IMR-90 (cell line): ENCODE results near the gene OLFML3. TPM values are rescaled to one million over a fixed set of nuclear protein-coding genes. Genes with fewer than 3 reads are reported as not detected.
"Not testable (repeated sequence)": the region's sequence is repeated elsewhere in the genome, so short reads cannot be mapped to it uniquely, and the experiment has no call there.

Experiments
- ATAC-seq: fragments of 200-7000 bp; cut with Tn5 transposase; 2 replicates; pipeline ENCODE4 v1.9.1; 2020; ENCODE audit warnings: low read depth, mild to moderate bottlenecking, moderate library complexity
- BruUV-seq: library from RNA; stranded (reverse); fragments of 400-500 nt; replicated peaks from 2 replicates; lab custom pipeline; 2021; lab: Mats Ljungman, UMichigan
- CTCF ChIA-PET: fragments of 300-600 bp; formaldehyde crosslinking; extraction: SDS; loops from one replicate; lab custom pipeline; 2021; ENCODE audit warnings: antibody characterized with exemption; lab: Yijun Ruan, JAX
- POLR2A ChIA-PET: fragments of 300-600 bp; sonication (Branson Sonifier 250); formaldehyde crosslinking; loops from one replicate; lab custom pipeline; 2022; ENCODE audit warnings: antibody characterized with exemption; ENCODE audit not compliant: unreplicated experiment; lab: Charles Lee
- DNase-seq: peaks from one replicate; pipeline ENCODE4 v3.0.0; 2013
- H2AFZ ChIP-seq: replicated peaks from 2 replicates; pipeline ENCODE3; 2013; ENCODE audit warnings: low read length, mild to moderate bottlenecking; ENCODE audit not compliant: poor library complexity
- H2AK5ac ChIP-seq: 2 replicates; pipeline ENCODE4 v1.6.1; 2013; ENCODE audit warnings: low read depth, low read length, inconsistent platforms
- H2AK9ac ChIP-seq: replicated peaks from 2 replicates; pipeline ENCODE3; 2013; ENCODE audit warnings: mild to moderate bottlenecking, low read depth, low read length, moderate library complexity; ENCODE audit not compliant: poor library complexity
- H2BK120ac ChIP-seq: 2 replicates; pipeline ENCODE4 v1.6.1; 2013; ENCODE audit warnings: low read depth, low read length, inconsistent platforms
- H2BK15ac ChIP-seq: 3 replicates; pipeline ENCODE4 v1.6.1; 2013; ENCODE audit warnings: low read depth, low read length, inconsistent platforms
- H2BK20ac ChIP-seq: 2 replicates; pipeline ENCODE4 v1.6.1; 2013; ENCODE audit warnings: low read depth, mild to moderate bottlenecking, inconsistent platforms, low read length, moderate library complexity
- H2BK5ac ChIP-seq: 2 replicates; pipeline ENCODE4 v1.6.1; 2013; ENCODE audit warnings: mild to moderate bottlenecking, low read depth, low read length, inconsistent platforms; ENCODE audit not compliant: poor library complexity, severe bottlenecking
- H3K14ac ChIP-seq: replicated peaks from 2 replicates; pipeline ENCODE4 v1.6.1; 2013; ENCODE audit warnings: low read depth, low read length, inconsistent platforms
- H3K18ac ChIP-seq: 2 replicates; pipeline ENCODE4 v1.6.1; 2013; ENCODE audit warnings: low read depth, low read length, control low read depth
- H3K23ac ChIP-seq: 2 replicates; pipeline ENCODE4 v1.6.1; 2013; ENCODE audit warnings: low read depth, low read length, inconsistent platforms
- H3K27ac ChIP-seq: 2 replicates; pipeline ENCODE4 v1.5.1; 2013; ENCODE audit warnings: mild to moderate bottlenecking, control low read depth, low read length; ENCODE audit not compliant: insufficient read depth
- H3K27me3 ChIP-seq: 2 replicates; pipeline ENCODE4 v1.6.1; 2013; ENCODE audit warnings: low read length; ENCODE audit not compliant: control insufficient read depth, insufficient read depth
- H3K36me3 ChIP-seq: 2 replicates; pipeline ENCODE4 v1.6.1; 2013; ENCODE audit warnings: low read length, mixed read lengths; ENCODE audit not compliant: control insufficient read depth, insufficient read depth
- H3K4ac ChIP-seq: 2 replicates; pipeline ENCODE4 v1.6.1; 2013; ENCODE audit warnings: low read depth, low read length, inconsistent platforms
- H3K4me1 ChIP-seq: 2 replicates; pipeline ENCODE4 v1.6.1; 2013; ENCODE audit warnings: low read length, mixed read lengths; ENCODE audit not compliant: control insufficient read depth, insufficient read depth
- H3K4me2 ChIP-seq: 2 replicates; pipeline ENCODE4 v1.6.1; 2013; ENCODE audit warnings: low read depth, mild to moderate bottlenecking, control low read depth, low read length, moderate library complexity
- H3K4me3 ChIP-seq: 2 replicates; pipeline ENCODE4 v1.5.1; 2013; ENCODE audit warnings: low read depth, mild to moderate bottlenecking, control low read depth, low read length, moderate library complexity; ENCODE audit not compliant: insufficient read depth
- H3K56ac ChIP-seq: 2 replicates; pipeline ENCODE4 v1.6.1; 2013; ENCODE audit warnings: low read length, inconsistent platforms; ENCODE audit not compliant: insufficient read depth; ENCODE audit errors: extremely low read depth
- H3K79me1 ChIP-seq, 2 experiments: 2 replicates each; pipeline ENCODE4 v1.6.1; 2013; ENCODE audit warnings: low read length in 2 of 2, inconsistent platforms in 1 of 2, low read depth in 1 of 2
- H3K9ac ChIP-seq: 2 replicates; pipeline ENCODE4 v1.6.1; 2013; ENCODE audit warnings: low read depth, low read length, control low read depth
- H3K9me1 ChIP-seq: 2 replicates; pipeline ENCODE4 v1.6.1; 2013; ENCODE audit warnings: low read length, inconsistent platforms; ENCODE audit not compliant: insufficient read depth
- H3K9me3 ChIP-seq: 2 replicates; pipeline ENCODE4 v1.6.1; 2013; ENCODE audit warnings: low read length; ENCODE audit not compliant: control insufficient read depth, insufficient read depth
- H4K20me1 ChIP-seq: 2 replicates; pipeline ENCODE4 v1.6.1; 2013; ENCODE audit warnings: low read length, inconsistent platforms; ENCODE audit not compliant: insufficient read depth
- H4K5ac ChIP-seq: 2 replicates; pipeline ENCODE4 v1.6.1; 2013; ENCODE audit warnings: mild to moderate bottlenecking, low read depth, low read length, control low read depth
- H4K8ac ChIP-seq, 2 experiments: 2 replicates each; pipeline ENCODE4 v1.6.1; 2013; ENCODE audit warnings: low read depth in 2 of 2, low read length in 2 of 2, control low read depth in 1 of 2, inconsistent platforms in 1 of 2
- H4K91ac ChIP-seq: 2 replicates; pipeline ENCODE4 v1.6.1; 2013; ENCODE audit warnings: low read depth, low read length, inconsistent platforms; ENCODE audit not compliant: insufficient read depth
- WGBS, 2 experiments: methylation state at CpG; one replicate each; pipeline versions ENCODE4 v1.1.5 to v1.1.7; 2013; ENCODE audit warnings: missing lambda C conversion rate in 2 of 2; ENCODE audit not compliant: insufficient read length in 1 of 2; ENCODE audit errors: extremely low coverage in 2 of 2; 5-methylcytosine and 5-hydroxymethylcytosine counted together
- dilution Hi-C: fragments of 300-500 bp; cut with HindIII; formaldehyde crosslinking; loops from one replicate; pipeline ENCODE4 v1.14.3; 2018; ENCODE audit warnings: low sequenced_read_pairs; ENCODE audit not compliant: unreplicated experiment
- in situ Hi-C: fragments of 300-500 bp; cut with MboI; formaldehyde crosslinking; loops from 3 replicates; pipeline ENCODE4 v1.14.3; 2019; ENCODE audit warnings: low sequenced_read_pairs, inconsistent platforms, mixed read lengths
- intact Hi-C: fragments of 100-400 bp; cut with micrococcal nuclease; formaldehyde crosslinking; loops from 2 replicates; pipeline ENCODE4 v1.10.0; 2022
- polyA plus RNA-seq, 3 experiments: library from polyadenylated mRNA; depleted of rRNA; stranded (reverse); fragments of >200 nt; gene quantifications; 2 replicates each; pipeline ENCODE4 v1.2.3, GENCODE V29; 2012; ENCODE audit warnings: low replicate concordance in 1 of 3
- total RNA-seq: library from RNA; depleted of rRNA; stranded (reverse); fragments of >200 nt; gene quantifications from 2 replicates; pipeline ENCODE4 v1.2.3, GENCODE V29; 2012

OLFML3 gene
- total and polyA plus RNA-seq, 2 of the 4 experiments (the other 2 are of a cell fraction): 40.9 to 71.3 TPM

GRCh38 chr1:114006825-114007224 is 27.6 kb downstream of the OLFML3 start:
- H3K79me1 ChIP-seq, H3K4me1 ChIP-seq, H3K36me3 ChIP-seq, intact Hi-C loops, H4K91ac ChIP-seq, H2BK15ac ChIP-seq, H2AK5ac ChIP-seq, H3K27ac ChIP-seq, H3K4me3 ChIP-seq, H3K9me1 ChIP-seq, H2BK20ac ChIP-seq, H2AK9ac ChIP-seq, CTCF ChIA-PET, H4K5ac ChIP-seq, H2BK120ac ChIP-seq, DNase-seq, POLR2A ChIA-PET, H3K23ac ChIP-seq, H3K56ac ChIP-seq, H4K8ac ChIP-seq, H3K4ac ChIP-seq, H3K18ac ChIP-seq, BruUV-seq, H3K4me2 ChIP-seq, ATAC-seq, H3K9ac ChIP-seq, in situ Hi-C loops, H2BK5ac ChIP-seq, H4K20me1 ChIP-seq, H3K14ac ChIP-seq, dilution Hi-C loops, H3K9me3 ChIP-seq, H2AFZ ChIP-seq: not testable (repeated sequence)
- H3K27me3 ChIP-seq: peaks cover 12% of the 10 kb centered on the region
- no CpG with 5 or more reads among the region's 4 CpGs for WGBS, 2 experiments
